ENCODE results near the gene CUX1. TPM values are rescaled to one million over a fixed set of nuclear protein-coding genes. Genes with fewer than 3 reads are reported as not detected.
A peak's percentile ranks its signal among the peaks of the same experiment; 100 is the strongest.

The CUX1 gene
- total RNA-seq, 1 experiment from 2014 or later = 30.3 TPM

- DNase-seq (ENCODE audit: low read depth) = peak; percentile 77
Measured at GRCh38 chr7:102236592-102237287, 419.3 kb downstream of the CUX1 start.

GRCh38 chr7:102239206-102239820 lies 421.9 kb downstream of the CUX1 start:
- no peak for DNase-seq (ENCODE audit: low read depth)

- no peak for DNase-seq (ENCODE audit: low read depth)
Measured at GRCh38 chr7:102241431-102241830, 424.0 kb downstream of the CUX1 start.

GRCh38 chr7:102244601-102245000 lies 427.2 kb downstream of the CUX1 start:
- no peak for DNase-seq (ENCODE audit: low read depth)

GRCh38 chr7:102248081-102248455 lies 430.6 kb downstream of the CUX1 start:
- DNase-seq (ENCODE audit: low read depth) = no peak

GRCh38 chr7:102248456-102249395 lies 431.3 kb downstream of the CUX1 start:
- no peak for DNase-seq (ENCODE audit: low read depth)

GRCh38 chr7:102251531-102252365 lies 434.3 kb downstream of the CUX1 start:
- no peak for DNase-seq (ENCODE audit: low read depth)

- DNase-seq (ENCODE audit: low read depth) = no peak
Measured at GRCh38 chr7:102252366-102252982, 435.0 kb downstream of the CUX1 start.

GRCh38 chr7:102253066-102253972 lies 435.9 kb downstream of the CUX1 start:
- no peak for DNase-seq (ENCODE audit: low read depth)

GRCh38 chr7:102253973-102254370 lies 436.5 kb downstream of the CUX1 start:
- DNase-seq (ENCODE audit: low read depth) = no peak

GRCh38 chr7:102254521-102254920 lies 437.1 kb downstream of the CUX1 start:
- DNase-seq (ENCODE audit: low read depth) = no peak

GRCh38 chr7:102255501-102255900 lies 438.1 kb downstream of the CUX1 start:
- no peak for DNase-seq (ENCODE audit: low read depth)

- DNase-seq (ENCODE audit: low read depth) = no peak
Measured at GRCh38 chr7:102255916-102256315, 438.5 kb downstream of the CUX1 start.

- DNase-seq (ENCODE audit: low read depth) = no peak
Measured at GRCh38 chr7:102258073-102258748, 440.8 kb downstream of the CUX1 start.

- no peak for DNase-seq (ENCODE audit: low read depth)
Measured at GRCh38 chr7:102258749-102259107, 441.3 kb downstream of the CUX1 start.

- DNase-seq (ENCODE audit: low read depth) = no peak
Measured at GRCh38 chr7:102260856-102261255, 443.4 kb downstream of the CUX1 start.

- no peak for DNase-seq (ENCODE audit: low read depth)
Measured at GRCh38 chr7:102261451-102261850, 444.0 kb downstream of the CUX1 start.

- no peak for DNase-seq (ENCODE audit: low read depth)
Measured at GRCh38 chr7:102262546-102262945, 445.1 kb downstream of the CUX1 start.

- DNase-seq (ENCODE audit: low read depth) = peak; percentile 56
Measured at GRCh38 chr7:102264367-102264891, 447.0 kb downstream of the CUX1 start.

All from Daoy (cell line).